NB4 (cell line): ENCODE data around the gene RRP1.

Source experiments
- MYC ChIP-seq: IDR thresholded peaks from 2 replicates; pipeline ENCODE4 v1.6.1; 2011; ENCODE audit warnings: low read depth, low read length
- POLR2A ChIP-seq: IDR thresholded peaks from 2 replicates; pipeline ENCODE4 v1.6.1; 2011; ENCODE audit warnings: mild to moderate bottlenecking; ENCODE audit not compliant: insufficient read length; ENCODE audit errors: extremely low read depth
- TF ChIP-seq, protein P1 (sequence below): IDR thresholded peaks from one replicate; pipeline ENCODE4 v1.5.1; 2012; ENCODE audit warnings: low read depth, low read length
- TF ChIP-seq, protein P2 (sequence below): IDR thresholded peaks from 2 replicates; pipeline ENCODE4 v1.6.1; 2011; ENCODE audit warnings: low read depth, low read length

DNA sequence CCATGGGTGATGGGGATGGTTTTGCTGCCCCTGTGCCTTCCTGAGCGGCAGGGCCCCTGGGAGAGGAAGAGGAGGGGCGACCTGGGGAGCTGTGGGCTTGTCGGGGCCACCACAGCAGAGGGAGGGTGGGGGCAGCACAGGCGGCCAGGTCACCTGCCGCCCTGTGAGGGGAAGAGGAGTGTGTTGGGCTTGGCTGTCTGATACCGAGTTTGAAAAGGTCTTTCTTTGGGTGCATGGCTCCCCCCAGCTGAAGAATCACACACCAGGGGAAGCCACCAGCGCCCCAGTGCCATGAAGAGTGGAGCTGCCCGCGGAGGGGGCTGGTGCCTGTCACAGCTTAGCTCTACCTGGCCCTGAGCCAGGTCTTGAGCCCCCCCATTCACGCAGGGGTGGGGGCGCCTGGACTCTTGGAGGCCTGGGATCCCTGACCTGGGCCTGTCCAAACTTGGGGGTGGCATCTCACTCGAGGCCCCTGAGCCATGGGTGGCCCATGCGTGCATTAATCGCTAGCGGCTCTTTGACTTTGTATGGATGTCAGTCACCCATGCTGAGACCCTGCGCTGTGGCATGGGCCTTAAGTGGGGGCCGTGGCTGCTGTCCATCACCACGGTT is 39.6 kb upstream of the RRP1 start:
- TF ChIP-seq, protein P1, sequence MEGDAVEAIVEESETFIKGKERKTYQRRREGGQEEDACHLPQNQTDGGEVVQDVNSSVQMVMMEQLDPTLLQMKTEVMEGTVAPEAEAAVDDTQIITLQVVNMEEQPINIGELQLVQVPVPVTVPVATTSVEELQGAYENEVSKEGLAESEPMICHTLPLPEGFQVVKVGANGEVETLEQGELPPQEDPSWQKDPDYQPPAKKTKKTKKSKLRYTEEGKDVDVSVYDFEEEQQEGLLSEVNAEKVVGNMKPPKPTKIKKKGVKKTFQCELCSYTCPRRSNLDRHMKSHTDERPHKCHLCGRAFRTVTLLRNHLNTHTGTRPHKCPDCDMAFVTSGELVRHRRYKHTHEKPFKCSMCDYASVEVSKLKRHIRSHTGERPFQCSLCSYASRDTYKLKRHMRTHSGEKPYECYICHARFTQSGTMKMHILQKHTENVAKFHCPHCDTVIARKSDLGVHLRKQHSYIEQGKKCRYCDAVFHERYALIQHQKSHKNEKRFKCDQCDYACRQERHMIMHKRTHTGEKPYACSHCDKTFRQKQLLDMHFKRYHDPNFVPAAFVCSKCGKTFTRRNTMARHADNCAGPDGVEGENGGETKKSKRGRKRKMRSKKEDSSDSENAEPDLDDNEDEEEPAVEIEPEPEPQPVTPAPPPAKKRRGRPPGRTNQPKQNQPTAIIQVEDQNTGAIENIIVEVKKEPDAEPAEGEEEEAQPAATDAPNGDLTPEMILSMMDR, result no peak
- TF ChIP-seq POLR2A (no peak), MYC (no peak)
- TF ChIP-seq, protein P2, sequence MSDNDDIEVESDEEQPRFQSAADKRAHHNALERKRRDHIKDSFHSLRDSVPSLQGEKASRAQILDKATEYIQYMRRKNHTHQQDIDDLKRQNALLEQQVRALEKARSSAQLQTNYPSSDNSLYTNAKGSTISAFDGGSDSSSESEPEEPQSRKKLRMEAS, result no peak
